HepG2 (cell line): ENCODE results near the gene EIF3A. TPM values are rescaled to one million over a fixed set of nuclear protein-coding genes. Genes with fewer than 3 reads are reported as not detected.
"Not testable (repeated sequence)": the region's sequence is repeated elsewhere in the genome, so short reads cannot be mapped to it uniquely, and the experiment has no call there.

Source experiments
- ATAC-seq: fragments of 200-7000 bp; cut with Tn5 transposase; 3 replicates; pipeline ENCODE4 v1.9.1; 2020; ENCODE audit warnings: mild to moderate bottlenecking, moderate library complexity
- BruUV-seq: library from RNA; stranded (reverse); fragments of 400-500 nt; replicated peaks from 2 replicates; lab custom pipeline; 2021; lab: Mats Ljungman, UMichigan
- CTCF ChIA-PET: fragments of 300-600 bp; formaldehyde crosslinking; extraction: SDS; loops from one replicate; lab custom pipeline; 2021; ENCODE audit warnings: low total read pairs, inconsistent platforms, low intra/inter-chr PET ratio; lab: Yijun Ruan, JAX
- POLR2A ChIA-PET: fragments of 350-600 bp; sonication (Branson Sonifier 250); formaldehyde crosslinking; loops from one replicate; lab custom pipeline; 2020; ENCODE audit warnings: antibody characterized with exemption, inconsistent platforms; lab: Yijun Ruan, JAX
- DNase-seq: peaks from one replicate; pipeline ENCODE4 v3.0.0-alpha.2; 2015; ENCODE audit warnings: low spot score
- FAIRE-seq: peaks from 3 replicates; lab custom pipeline; 2011; peaks lifted over from hg19 to GRCh38; lab: Jason Lieb, UNC
- H2AFZ ChIP-seq: one replicate; pipeline ENCODE4 v1.6.1; 2011; ENCODE audit warnings: low read length, inconsistent platforms
- H3K27ac ChIP-seq: fragments of 300-600 bp; 3 replicates; pipeline ENCODE4 v1.8.0; 2011; ENCODE audit warnings: mixed run types, mild to moderate bottlenecking, mixed read lengths, low read length, inconsistent platforms; ENCODE audit not compliant: insufficient read depth; ENCODE audit errors: extremely low read length
- H3K27me3 ChIP-seq, 2 experiments: fragments of 200-600 bp in 1 of 2; 2 replicates in 1 of 2; 3 replicates in 1 of 2; pipeline versions ENCODE4 v1.6.0 to v1.8.0; 2011; ENCODE audit warnings: low read length in 2 of 2, mild to moderate bottlenecking in 2 of 2, moderate library complexity in 2 of 2, inconsistent platforms in 1 of 2; ENCODE audit not compliant: insufficient read depth in 2 of 2, control insufficient read depth in 1 of 2
- H3K36me3 ChIP-seq, 2 experiments: fragments of 200-600 bp in 1 of 2; replicated peaks in 1 of 2; 2 replicates in 1 of 2; 3 replicates in 1 of 2; pipeline versions ENCODE4 v1.5.1 to v1.8.0; 2011; ENCODE audit warnings: low read length in 2 of 2, inconsistent platforms in 1 of 2; ENCODE audit not compliant: insufficient read depth in 2 of 2, control insufficient read depth in 1 of 2
- H3K4me1 ChIP-seq: 2 replicates; pipeline ENCODE4 v1.5.1; 2012; ENCODE audit warnings: low read length, inconsistent platforms; ENCODE audit not compliant: insufficient read depth
- H3K4me2 ChIP-seq: 2 replicates; pipeline ENCODE4 v1.6.0; 2011; ENCODE audit warnings: low read depth, low read length, inconsistent platforms
- H3K4me3 ChIP-seq, 3 experiments: fragments of 200-600 bp in 1 of 3; sonication (generic), shearing (Covaris generic) in 1 of 3; replicated peaks in 1 of 3; 2 replicates each; pipeline ENCODE4 v1.5.1; 2011 to 2016; ENCODE audit warnings: low read length in 3 of 3, inconsistent platforms in 2 of 3, low read depth in 2 of 3, mild to moderate bottlenecking in 2 of 3, control low read depth in 1 of 3, mixed read lengths in 1 of 3; ENCODE audit not compliant: insufficient read depth in 1 of 3
- H3K79me2 ChIP-seq: one replicate; pipeline ENCODE4 v1.6.1; 2011; ENCODE audit warnings: low read length, inconsistent platforms; ENCODE audit not compliant: insufficient read depth
- H3K9ac ChIP-seq: 2 replicates; pipeline ENCODE4 v1.6.0; 2011; ENCODE audit warnings: mild to moderate bottlenecking, low read depth, low read length, inconsistent platforms; ENCODE audit not compliant: insufficient read depth
- H3K9me3 ChIP-seq: 2 replicates; pipeline ENCODE4 v1.5.1; 2012; ENCODE audit warnings: mild to moderate bottlenecking, low read length
- H4K20me1 ChIP-seq: 2 replicates; pipeline ENCODE4 v1.6.0; 2011; ENCODE audit warnings: inconsistent platforms, mild to moderate bottlenecking, low read length, moderate library complexity; ENCODE audit not compliant: insufficient read depth
- U2AF2 ChIP-seq: fragments of 200-400 bp; formaldehyde crosslinking; IDR thresholded peaks from 2 replicates; pipeline ENCODE4 v1.6.1; 2017; ENCODE audit warnings: low read depth, mild to moderate bottlenecking, low read length
- ZNF556 ChIP-seq: sonication (generic); formaldehyde crosslinking; IDR thresholded peaks from 2 replicates; pipeline ENCODE4 v1.4.0; 2020; ENCODE audit warnings: mild to moderate bottlenecking, missing genetic modification reagents, borderline replicate concordance
- WGBS: methylation state at CpG from one replicate; pipeline ENCODE4 v1.1.6; 2017; ENCODE audit warnings: low lambda C conversion rate; 5-methylcytosine and 5-hydroxymethylcytosine counted together
- in situ Hi-C: cut with HindIII; loops from 2 replicates; pipeline ENCODE4 v1.10.0; 2017; ENCODE audit warnings: low pct_unique_long_range_greater_than_20kb; ENCODE audit not compliant: extremely low pct_ligation_motif_present
- intact Hi-C: fragments of 100-400 bp; cut with micrococcal nuclease; formaldehyde crosslinking; loops from one replicate; pipeline ENCODE4 v1.10.0; 2022; ENCODE audit not compliant: unreplicated experiment
- polyA plus RNA-seq, 8 experiments: library from polyadenylated mRNA; depleted of rRNA in 3 of 8; stranded (reverse) in 7 of 8; unstranded in 1 of 8; fragments of >200 nt; fragmentation: Illumina TruSeq in 4 of 8; extraction: Trizol in 4 of 8; gene quantifications; 2 replicates each; pipeline versions ENCODE4 v1.2.1 to v1.2.3, GENCODE V29; 2011 to 2016; ENCODE audit warnings: low read depth in 4 of 8, missing spikeins in 1 of 8, mixed read lengths in 1 of 8; ENCODE audit not compliant: insufficient read depth in 1 of 8
- total RNA-seq, 5 experiments: library from RNA; depleted of rRNA; stranded (reverse); fragments of >200 nt; fragmentation: Illumina TruSeq; extraction: Trizol; gene quantifications; 2 replicates each; pipeline ENCODE4 v1.2.3, GENCODE V29; 2016; ENCODE audit warnings: low read depth in 1 of 5
- TF ChIP-seq, protein P1 (sequence below): sonication (generic); formaldehyde crosslinking; conservative IDR thresholded peaks from 2 replicates; pipeline ENCODE4 v1.4.0; 2020; ENCODE audit warnings: mild to moderate bottlenecking, missing genetic modification reagents, moderate library complexity
- TF ChIP-seq, protein P2 (sequence below): sonication (generic); formaldehyde crosslinking; IDR thresholded peaks from 2 replicates; pipeline ENCODE4 v1.4.0; 2020; ENCODE audit warnings: mild to moderate bottlenecking, missing genetic modification reagents

The EIF3A gene
- total and polyA plus RNA-seq, 2 of the 13 experiments (the other 11 are each of a cell fraction or from before 2014, with no cell fraction given): 25.6 to 117 TPM

- in situ Hi-C loops, CTCF ChIA-PET, ATAC-seq, BruUV-seq, H3K27ac ChIP-seq, H3K9me3 ChIP-seq, H3K36me3 ChIP-seq, H3K79me2 ChIP-seq, DNase-seq, H2AFZ ChIP-seq, FAIRE-seq: not testable (repeated sequence)
- Histone ChIP-seq H3K9ac (peak overlapping the region; percentile 34), H3K27me3 (peaks cover 4 to 31% of the 10 kb centered on the region in 2 experiments; a peak in 3 of 5 replicates), H3K4me1 (peaks cover 64% of the 10 kb centered on the region), H3K4me2 (peak overlapping the region; percentile 92), H4K20me1 (peaks cover 17% of the 10 kb centered on the region; the same call in 1 of the 2 replicates), H3K4me3 (peak overlapping the region; percentile 49 to 77 (median 64))
- intact Hi-C loops: loop anchor here (5.0 to 10.0 kb wide), 2 partner anchors 274 to 461 kb away; partner anchors contain the start of gene CACUL1
- POLR2A ChIA-PET: interaction anchor here (1.0 to 1.2 kb wide), 2 partner anchors 20 to 243 kb away, joined by 3 to 6 read pairs; no protein-coding TSS in a partner anchor
- whole genome bisulfite sequencing: 38% methylated on average over 10 of the region's 10 CpGs
- 0 out of 2 replicates have a peak, but pooled peaks have one; percentile 8 for TF ChIP-seq ZNF556 (CRISPR knock-in tag)
- 0 out of 2 replicates have a peak, but pooled peaks have one; percentile 36 for TF ChIP-seq U2AF2
- TF ChIP-seq, protein P1, sequence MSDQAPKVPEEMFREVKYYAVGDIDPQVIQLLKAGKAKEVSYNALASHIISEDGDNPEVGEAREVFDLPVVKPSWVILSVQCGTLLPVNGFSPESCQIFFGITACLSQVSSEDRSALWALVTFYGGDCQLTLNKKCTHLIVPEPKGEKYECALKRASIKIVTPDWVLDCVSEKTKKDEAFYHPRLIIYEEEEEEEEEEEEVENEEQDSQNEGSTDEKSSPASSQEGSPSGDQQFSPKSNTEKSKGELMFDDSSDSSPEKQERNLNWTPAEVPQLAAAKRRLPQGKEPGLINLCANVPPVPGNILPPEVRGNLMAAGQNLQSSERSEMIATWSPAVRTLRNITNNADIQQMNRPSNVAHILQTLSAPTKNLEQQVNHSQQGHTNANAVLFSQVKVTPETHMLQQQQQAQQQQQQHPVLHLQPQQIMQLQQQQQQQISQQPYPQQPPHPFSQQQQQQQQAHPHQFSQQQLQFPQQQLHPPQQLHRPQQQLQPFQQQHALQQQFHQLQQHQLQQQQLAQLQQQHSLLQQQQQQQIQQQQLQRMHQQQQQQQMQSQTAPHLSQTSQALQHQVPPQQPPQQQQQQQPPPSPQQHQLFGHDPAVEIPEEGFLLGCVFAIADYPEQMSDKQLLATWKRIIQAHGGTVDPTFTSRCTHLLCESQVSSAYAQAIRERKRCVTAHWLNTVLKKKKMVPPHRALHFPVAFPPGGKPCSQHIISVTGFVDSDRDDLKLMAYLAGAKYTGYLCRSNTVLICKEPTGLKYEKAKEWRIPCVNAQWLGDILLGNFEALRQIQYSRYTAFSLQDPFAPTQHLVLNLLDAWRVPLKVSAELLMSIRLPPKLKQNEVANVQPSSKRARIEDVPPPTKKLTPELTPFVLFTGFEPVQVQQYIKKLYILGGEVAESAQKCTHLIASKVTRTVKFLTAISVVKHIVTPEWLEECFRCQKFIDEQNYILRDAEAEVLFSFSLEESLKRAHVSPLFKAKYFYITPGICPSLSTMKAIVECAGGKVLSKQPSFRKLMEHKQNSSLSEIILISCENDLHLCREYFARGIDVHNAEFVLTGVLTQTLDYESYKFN (CRISPR knock-in tag): 0 out of 2 replicates have a peak, but pooled peaks have one; percentile 1
- TF ChIP-seq, protein P2, sequence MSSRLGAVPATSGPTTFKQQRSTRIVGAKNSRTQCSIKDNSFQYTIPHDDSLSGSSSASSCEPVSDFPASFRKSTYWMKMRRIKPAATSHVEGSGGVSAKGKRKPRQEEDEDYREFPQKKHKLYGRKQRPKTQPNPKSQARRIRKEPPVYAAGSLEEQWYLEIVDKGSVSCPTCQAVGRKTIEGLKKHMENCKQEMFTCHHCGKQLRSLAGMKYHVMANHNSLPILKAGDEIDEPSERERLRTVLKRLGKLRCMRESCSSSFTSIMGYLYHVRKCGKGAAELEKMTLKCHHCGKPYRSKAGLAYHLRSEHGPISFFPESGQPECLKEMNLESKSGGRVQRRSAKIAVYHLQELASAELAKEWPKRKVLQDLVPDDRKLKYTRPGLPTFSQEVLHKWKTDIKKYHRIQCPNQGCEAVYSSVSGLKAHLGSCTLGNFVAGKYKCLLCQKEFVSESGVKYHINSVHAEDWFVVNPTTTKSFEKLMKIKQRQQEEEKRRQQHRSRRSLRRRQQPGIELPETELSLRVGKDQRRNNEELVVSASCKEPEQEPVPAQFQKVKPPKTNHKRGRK (CRISPR knock-in tag): peak; percentile 92
Measured at GRCh38 chr10:119028445-119028899, 52.1 kb downstream of the EIF3A start.
